Esophagus muscularis mucosa (tissue), 4 donors: ENCODE measurements around the gene DLEU7. TPM values are rescaled to one million over a fixed set of nuclear protein-coding genes. Genes with fewer than 3 reads are reported as not detected.

ENCODE experiments used
- DNase-seq: peaks from one replicate; pipeline ENCODE4 v3.0.0-alpha.2; 2017; ENCODE audit errors: extremely low spot score
- H3K27ac ChIP-seq, 4 donors: fragments of 200-600 bp; sonication (generic); replicated peaks in 1 of 4; 1 replicate in 3 of 4; 2 replicates in 1 of 4; pipeline ENCODE4 v1.5.1; 2016 to 2019; ENCODE audit warnings: mild to moderate bottlenecking in 1 of 4
- H3K27me3 ChIP-seq, 4 donors: fragments of 200-600 bp; sonication (generic); one replicate each; pipeline versions ENCODE4 v1.5.1 to v1.6.0; 2016 to 2019
- H3K36me3 ChIP-seq, 4 donors: fragments of 200-600 bp; sonication (generic); one replicate each; pipeline ENCODE4 v1.5.1; 2016 to 2019
- H3K4me1 ChIP-seq, 4 donors: fragments of 200-600 bp; sonication (generic); one replicate each; pipeline ENCODE4 v1.5.1; 2016 to 2019
- H3K4me3 ChIP-seq, 4 donors: fragments of 200-600 bp; sonication (generic); 1 replicate in 2 of 4; 2 replicates in 2 of 4; pipeline ENCODE4 v1.5.1; 2016 to 2019; ENCODE audit warnings: mild to moderate bottlenecking in 4 of 4, moderate library complexity in 1 of 4
- H3K9me3 ChIP-seq, 4 donors: fragments of 200-600 bp; sonication (generic); 1 replicate in 3 of 4; 2 replicates in 1 of 4; pipeline ENCODE4 v1.5.1; 2016 to 2019
- CTCF ChIP-seq, 3 experiments: fragments of 200-600 bp in 2 of 3; fragments of 450-650 bp in 1 of 3; sonication (generic) in 2 of 3; IDR thresholded peaks; one replicate each; pipeline ENCODE4 v1.5.1; 2017 to 2019; ENCODE audit warnings: antibody characterized with exemption in 3 of 3, mild to moderate bottlenecking in 2 of 3, moderate library complexity in 1 of 3
- EP300 ChIP-seq: sonication (generic); formaldehyde crosslinking; IDR thresholded peaks from one replicate; pipeline ENCODE4 v1.6.1; 2017; ENCODE audit warnings: antibody characterized with exemption
- POLR2A ChIP-seq: fragments of 450-650 bp; IDR thresholded peaks from one replicate; pipeline ENCODE4 v1.6.1; 2017; ENCODE audit warnings: antibody characterized with exemption, moderate library complexity, mild to moderate bottlenecking, low read depth
- POLR2AphosphoS5 ChIP-seq, 2 donors: sonication (generic); formaldehyde crosslinking; IDR thresholded peaks; one replicate each; pipeline ENCODE4 v1.6.1; 2017; ENCODE audit warnings: antibody characterized with exemption in 2 of 2
- WGBS: methylation state at CpG from one replicate; pipeline ENCODE4 v1.1.5; 2018; 5-methylcytosine and 5-hydroxymethylcytosine counted together
- intact Hi-C: fragments of 100-400 bp; cut with DNase I; formaldehyde crosslinking; loops from one replicate; pipeline ENCODE4 v1.15.1; 2023
- total RNA-seq, 4 donors: library from RNA; depleted of rRNA; stranded (reverse); fragments of >200 nt; gene quantifications; one replicate each; pipeline versions ENCODE4 v1.1.0 to v1.2.1, GENCODE V29; 2016

The DLEU7 gene
- total RNA-seq, 4 donors from 2014 or later: 0.17 to 0.42 TPM; not detected in 2

- intact Hi-C loops: no loop called here
- Histone ChIP-seq H3K36me3 (no peaks in the 10 kb centered on the region), H3K4me3 (no peak overlapping the region), H3K27me3 (peaks cover 0 to 10% (median 2%) of the 10 kb centered on the region in 4 donors), H3K27ac (no peak overlapping the region), H3K9me3 (no peaks in the 10 kb centered on the region), H3K4me1 (peaks cover 7 to 12% (median 12%) of the 10 kb centered on the region in 4 donors)
- no peak for DNase-seq
- TF ChIP-seq CTCF (IDR thresholded peaks at IDR 0.05): no peak
- no peak for TF ChIP-seq EP300
- TF ChIP-seq POLR2A: no peak
- TF ChIP-seq POLR2AphosphoS5 (IDR thresholded peaks at IDR 0.05): no peak
- WGBS: 92% methylated on average over 8 of the region's 8 CpGs
Measured at GRCh38 chr13:50838701-50839100, 4.8 kb downstream of the DLEU7 start.

- peaks cover 2 to 6% (median 5%) of the 10 kb centered on the region in 4 donors for H3K4me1 ChIP-seq
- no peak for TF ChIP-seq POLR2A
- no peak for TF ChIP-seq CTCF (IDR thresholded peaks at IDR 0.05)
- TF ChIP-seq POLR2AphosphoS5 (IDR thresholded peaks at IDR 0.05): no peak
- no peak for TF ChIP-seq EP300
- H3K36me3 ChIP-seq: no peaks in the 10 kb centered on the region
- no peak overlapping the region for H3K4me3 ChIP-seq
- H3K27ac ChIP-seq: no peak overlapping the region
- no peak for DNase-seq
- H3K27me3 ChIP-seq: peaks cover 0 to 6% (median 2%) of the 10 kb centered on the region in 4 donors
- WGBS: 95% methylated on average over 5 of the region's 5 CpGs
- intact Hi-C loops: no loop called here
- no peaks in the 10 kb centered on the region for H3K9me3 ChIP-seq
Measured at GRCh38 chr13:50838031-50838430, 5.5 kb downstream of the DLEU7 start.

GRCh38 chr13:50831512-50831911, 12.0 kb downstream of the DLEU7 start:
- no peak for DNase-seq
- TF ChIP-seq POLR2AphosphoS5 (IDR thresholded peaks at IDR 0.05) (no peak), CTCF (IDR thresholded peaks at IDR 0.05) (no peak), POLR2A (no peak), EP300 (no peak)
- Histone ChIP-seq H3K27me3 (no peaks in the 10 kb centered on the region), H3K4me1 (no peaks in the 10 kb centered on the region), H3K27ac (no peak overlapping the region), H3K9me3 (no peaks in the 10 kb centered on the region), H3K4me3 (no peak overlapping the region), H3K36me3 (no peaks in the 10 kb centered on the region)
- 87% methylated on average over 4 of the region's 4 CpGs for WGBS
- intact Hi-C loops: no loop called here

- H3K4me3 ChIP-seq: no peak overlapping the region
- WGBS: 72% methylated on average over 2 of the region's 2 CpGs
- H3K27ac ChIP-seq: no peak overlapping the region
- no peaks in the 10 kb centered on the region for H3K9me3 ChIP-seq
- H3K36me3 ChIP-seq: no peaks in the 10 kb centered on the region
- H3K4me1 ChIP-seq: no peaks in the 10 kb centered on the region
- H3K27me3 ChIP-seq: no peaks in the 10 kb centered on the region
- DNase-seq: no peak
- TF ChIP-seq CTCF (IDR thresholded peaks at IDR 0.05): no peak
- TF ChIP-seq POLR2AphosphoS5 (IDR thresholded peaks at IDR 0.05): no peak
- TF ChIP-seq EP300: no peak
- no peak for TF ChIP-seq POLR2A
- intact Hi-C loops: no loop called here
Measured at GRCh38 chr13:50829896-50830295, 13.6 kb downstream of the DLEU7 start.

GRCh38 chr13:50829226-50829625, 14.3 kb downstream of the DLEU7 start:
- Histone ChIP-seq H3K4me1 (no peaks in the 10 kb centered on the region), H3K27me3 (no peaks in the 10 kb centered on the region), H3K27ac (no peak overlapping the region), H3K36me3 (no peaks in the 10 kb centered on the region), H3K9me3 (no peaks in the 10 kb centered on the region), H3K4me3 (no peak overlapping the region)
- intact Hi-C loops: no loop called here
- WGBS: 76% methylated on average over 3 of the region's 3 CpGs
- TF ChIP-seq CTCF (IDR thresholded peaks at IDR 0.05) (no peak), EP300 (no peak), POLR2AphosphoS5 (IDR thresholded peaks at IDR 0.05) (no peak), POLR2A (no peak)
- no peak for DNase-seq
